Measurements from ENCODE around the gene ETS1. TPM values are rescaled to one million over a fixed set of nuclear protein-coding genes. Genes with fewer than 3 reads are reported as not detected.

The ETS1 gene
- total RNA-seq, 1 experiment from 2014 or later = 29.9 TPM

DNA sequence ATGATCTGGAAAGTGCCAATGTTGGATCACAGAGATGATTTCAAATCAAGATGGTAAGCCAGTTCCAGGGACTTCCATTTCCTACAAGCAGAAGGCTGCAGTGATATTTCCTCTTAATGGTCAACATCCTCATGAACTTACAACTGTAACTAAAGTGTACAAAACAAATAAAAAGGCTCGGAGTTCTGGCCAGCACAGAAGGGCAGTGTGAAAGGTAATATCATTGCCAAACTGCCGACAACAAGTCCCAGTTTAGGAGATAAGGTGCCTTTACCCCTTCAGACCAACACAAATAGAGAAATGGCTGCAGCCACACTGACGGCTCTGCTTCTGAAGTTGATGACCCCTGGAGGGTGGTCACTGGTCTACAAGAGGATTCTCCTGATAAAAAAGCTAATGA, 91.1 kb downstream of the ETS1 start:
- peaks cover 21 to 28% of the 10 kb centered on the region in 2 experiments for H3K4me1 Mint-ChIP-seq
- Histone ChIP-seq H3K9ac (ENCODE audit: extremely low read depth, insufficient read length, low read length) (no peak overlapping the region), H3K27me3 (ENCODE audit: insufficient read depth, low read length) (no peaks in the 10 kb centered on the region), H3K79me2 (ENCODE audit: insufficient read depth, low read length) (no peaks in the 10 kb centered on the region), H3K4ac (ENCODE audit: low read depth, low read length) (no peak overlapping the region), H3K23ac (ENCODE audit: insufficient read length, low read depth, low read length) (no peak overlapping the region), H3K4me1 (ENCODE audit: insufficient read depth, low read length) (peaks cover 7% of the 10 kb centered on the region), H2BK12ac (ENCODE audit: insufficient read length, low read depth, low read length) (no peak overlapping the region), H3K79me1 (ENCODE audit: insufficient read depth, low read depth, low read length, poor library complexity, severe bottlenecking) (peaks cover 3% of the 10 kb centered on the region), H3K18ac (ENCODE audit: insufficient read length, low read depth, low read length) (no peak overlapping the region), H2BK120ac (ENCODE audit: low read depth, low read length, poor library complexity, severe bottlenecking) (no peak overlapping the region), H3T11ph (ENCODE audit: low read length) (no peak overlapping the region), H3K14ac (ENCODE audit: insufficient read depth, low read length) (no peak overlapping the region), H2BK20ac (ENCODE audit: low read depth, low read length, poor library complexity, severe bottlenecking) (no peak overlapping the region), H3K4me2 (ENCODE audit: insufficient read depth, insufficient read length, low read length) (no peak overlapping the region), H2AFZ (ENCODE audit: low read length) (no peak overlapping the region), H4K20me1 (ENCODE audit: control insufficient read depth, insufficient read depth, insufficient read length) (no peaks in the 10 kb centered on the region), H3K27ac (ENCODE audit: insufficient read length, low read depth, low read length) (no peak overlapping the region), H2AK5ac (ENCODE audit: insufficient read length, low read length) (no peak overlapping the region), H4K91ac (ENCODE audit: insufficient read length, low read depth, low read length) (no peak overlapping the region), H2BK15ac (ENCODE audit: low read depth, low read length) (no peak overlapping the region), H4K8ac (replicated peaks; ENCODE audit: insufficient read length, low read depth, low read length) (no peak overlapping the region), H3K56ac (ENCODE audit: insufficient read length, low read depth, low read length) (no peak overlapping the region), H2BK5ac (ENCODE audit: insufficient read length, low read length) (no peak overlapping the region), H3K9me3 (ENCODE audit: control insufficient read depth, low read depth, low read length) (no peaks in the 10 kb centered on the region), H4K5ac (ENCODE audit: insufficient read length, low read depth, low read length) (no peak overlapping the region), H3K23me2 (ENCODE audit: insufficient read length, low read depth, low read length, poor library complexity, severe bottlenecking) (no peaks in the 10 kb centered on the region)
- H3K27me3 Mint-ChIP-seq (ENCODE audit: low read depth) = no peaks in the 10 kb centered on the region
- H3K27ac Mint-ChIP-seq = no peak overlapping the region
- no peaks in the 10 kb centered on the region for H3K9me3 Mint-ChIP-seq
- TF ChIP-seq, protein P1, sequence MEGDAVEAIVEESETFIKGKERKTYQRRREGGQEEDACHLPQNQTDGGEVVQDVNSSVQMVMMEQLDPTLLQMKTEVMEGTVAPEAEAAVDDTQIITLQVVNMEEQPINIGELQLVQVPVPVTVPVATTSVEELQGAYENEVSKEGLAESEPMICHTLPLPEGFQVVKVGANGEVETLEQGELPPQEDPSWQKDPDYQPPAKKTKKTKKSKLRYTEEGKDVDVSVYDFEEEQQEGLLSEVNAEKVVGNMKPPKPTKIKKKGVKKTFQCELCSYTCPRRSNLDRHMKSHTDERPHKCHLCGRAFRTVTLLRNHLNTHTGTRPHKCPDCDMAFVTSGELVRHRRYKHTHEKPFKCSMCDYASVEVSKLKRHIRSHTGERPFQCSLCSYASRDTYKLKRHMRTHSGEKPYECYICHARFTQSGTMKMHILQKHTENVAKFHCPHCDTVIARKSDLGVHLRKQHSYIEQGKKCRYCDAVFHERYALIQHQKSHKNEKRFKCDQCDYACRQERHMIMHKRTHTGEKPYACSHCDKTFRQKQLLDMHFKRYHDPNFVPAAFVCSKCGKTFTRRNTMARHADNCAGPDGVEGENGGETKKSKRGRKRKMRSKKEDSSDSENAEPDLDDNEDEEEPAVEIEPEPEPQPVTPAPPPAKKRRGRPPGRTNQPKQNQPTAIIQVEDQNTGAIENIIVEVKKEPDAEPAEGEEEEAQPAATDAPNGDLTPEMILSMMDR (conservative IDR thresholded peaks at IDR 0.05) = no peak
- WGBS (ENCODE audit: extremely low coverage, insufficient read length, low lambda C conversion rate) = no CpG with 5 or more reads among the region's 3 CpGs
- peaks cover 0 to 4% (median 3%) of the 10 kb centered on the region in 3 experiments; a peak in 2 of 7 replicates for H3K36me3 Mint-ChIP-seq (ENCODE audit: insufficient read depth in 1 of 3, low read depth in 3 of 3)
- no peak overlapping the region for H3K4me3 Mint-ChIP-seq
- DNase-seq = no peak

Measured in H9 (cell line).